ENCODE results near the gene HSD3B1. TPM values are rescaled to one million over a fixed set of nuclear protein-coding genes. Genes with fewer than 3 reads are reported as not detected.

Gene HSD3B1
- polyA plus RNA-seq, 3 donors, result not detected

- Mint-ChIP-seq H3K36me3 (no peaks in the 10 kb centered on the region), H3K27me3 (ENCODE audit: low read depth in 3 of 3) (peaks cover 0 to 2% (median 2%) of the 10 kb centered on the region in 3 donors), H3K9me3 (peaks cover 0 to 1% (median 0%) of the 10 kb centered on the region in 7 donors), H3K27ac (no peak overlapping the region), H3K4me3 (peak overlapping the region in 1 of 2 donors; percentile 22), H3K4me1 (peaks cover 7% of the 10 kb centered on the region)
- no peaks in the 10 kb centered on the region for H4K20me1 ChIP-seq (ENCODE audit: insufficient read depth, low read length)
- H3K27ac ChIP-seq (ENCODE audit: low read depth in 1 of 2, low read length in 2 of 2), result no peak overlapping the region
- H3K27me3 ChIP-seq (ENCODE audit: control insufficient read depth in 2 of 2, insufficient read depth in 2 of 2, low read length in 2 of 2), result no peaks in the 10 kb centered on the region
- no peak overlapping the region for H3K4me2 ChIP-seq (replicated peaks; ENCODE audit: extremely low read depth, low read length, poor library complexity, severe bottlenecking)
- WGBS (ENCODE audit: insufficient coverage), result 11% methylated on average over 5 of the region's 9 CpGs
- H2AFZ ChIP-seq (ENCODE audit: insufficient read depth, low read depth, low read length, poor library complexity, severe bottlenecking), result peak overlapping the region; percentile 11
- no peaks in the 10 kb centered on the region for H3K9me3 ChIP-seq (replicated peaks in 1 of 2; ENCODE audit: control insufficient read depth in 1 of 2, insufficient read depth in 1 of 2, low read length in 2 of 2)
- peak; percentile 61 for TF ChIP-seq CTCF (IDR thresholded peaks at IDR 0.05)
- peak; percentile 1 to 12 (median 2) for DNase-seq
- no peak overlapping the region for H3K4me3 ChIP-seq (replicated peaks in 1 of 3; ENCODE audit: low read depth in 2 of 3, low read length in 3 of 3)
- H3K9ac ChIP-seq (ENCODE audit: insufficient read depth, low read length, poor library complexity, severe bottlenecking), result no peak overlapping the region
- H3K36me3 ChIP-seq (replicated peaks in 1 of 2; ENCODE audit: control insufficient read depth in 1 of 2, insufficient read depth in 2 of 2, low read length in 2 of 2), result no peaks in the 10 kb centered on the region
- H3K79me2 ChIP-seq (ENCODE audit: insufficient read depth, low read length), result no peaks in the 10 kb centered on the region
- intact Hi-C loops (cut with micrococcal nuclease), result no loop called here
- H3K4me1 ChIP-seq (ENCODE audit: control insufficient read depth in 1 of 2, insufficient read depth in 2 of 2, low read length in 2 of 2), result no peaks in the 10 kb centered on the region
Observed at GRCh38 chr1:119475866-119476439, 31.1 kb upstream of the HSD3B1 start.

GRCh38 chr1:119477710-119478109, 29.3 kb upstream of the HSD3B1 start:
- Histone ChIP-seq H3K4me1 (ENCODE audit: control insufficient read depth in 1 of 2, insufficient read depth in 2 of 2, low read length in 2 of 2) (no peaks in the 10 kb centered on the region), H3K36me3 (replicated peaks in 1 of 2; ENCODE audit: control insufficient read depth in 1 of 2, insufficient read depth in 2 of 2, low read length in 2 of 2) (no peaks in the 10 kb centered on the region), H3K9me3 (replicated peaks in 1 of 2; ENCODE audit: control insufficient read depth in 1 of 2, insufficient read depth in 1 of 2, low read length in 2 of 2) (no peaks in the 10 kb centered on the region), H3K27me3 (ENCODE audit: control insufficient read depth in 2 of 2, insufficient read depth in 2 of 2, low read length in 2 of 2) (no peaks in the 10 kb centered on the region), H3K27ac (ENCODE audit: low read depth in 1 of 2, low read length in 2 of 2) (no peak overlapping the region), H3K4me3 (replicated peaks in 1 of 3; ENCODE audit: low read depth in 2 of 3, low read length in 3 of 3) (no peak overlapping the region), H3K9ac (ENCODE audit: insufficient read depth, low read length, poor library complexity, severe bottlenecking) (no peak overlapping the region), H3K4me2 (replicated peaks; ENCODE audit: extremely low read depth, low read length, poor library complexity, severe bottlenecking) (no peak overlapping the region), H4K20me1 (ENCODE audit: insufficient read depth, low read length) (no peaks in the 10 kb centered on the region), H2AFZ (ENCODE audit: insufficient read depth, low read depth, low read length, poor library complexity, severe bottlenecking) (no peak overlapping the region), H3K79me2 (ENCODE audit: insufficient read depth, low read length) (no peaks in the 10 kb centered on the region)
- intact Hi-C loops (cut with micrococcal nuclease), result no loop called here
- Mint-ChIP-seq H3K27me3 (ENCODE audit: low read depth in 3 of 3) (peaks cover 1 to 2% (median 2%) of the 10 kb centered on the region in 3 donors), H3K27ac (no peak overlapping the region), H3K4me3 (no peak overlapping the region), H3K4me1 (peaks cover 7% of the 10 kb centered on the region), H3K36me3 (no peaks in the 10 kb centered on the region), H3K9me3 (peaks cover 0 to 1% (median 0%) of the 10 kb centered on the region in 7 donors)
- no peak for DNase-seq
- 97% methylated on average over 5 of the region's 5 CpGs for WGBS (ENCODE audit: insufficient coverage)
- TF ChIP-seq CTCF (IDR thresholded peaks at IDR 0.05), result no peak
